Sigmoid colon (tissue), 4 donors: ENCODE data around the gene COL4A1.

ENCODE experiments used
- CTCF ChIP-seq, 4 experiments: fragments of 450-650 bp in 3 of 4; fragments of 200-600 bp in 1 of 4; IDR thresholded peaks; one replicate each; pipeline ENCODE4 v1.5.1; 2016 to 2019; ENCODE audit warnings: antibody characterized with exemption in 4 of 4, mild to moderate bottlenecking in 3 of 4, moderate library complexity in 2 of 4
- EP300 ChIP-seq, 4 donors: sonication (generic); formaldehyde crosslinking; IDR thresholded peaks; one replicate each; pipeline ENCODE4 v1.6.1; 2017; ENCODE audit warnings: antibody characterized with exemption in 4 of 4
- POLR2A ChIP-seq, 2 donors: fragments of 450-650 bp; IDR thresholded peaks; one replicate each; pipeline ENCODE4 v1.6.1; 2016; ENCODE audit warnings: antibody characterized with exemption in 2 of 2, mild to moderate bottlenecking in 2 of 2, moderate library complexity in 2 of 2

GRCh38 chr13:110248449-110249143, 58.4 kb downstream of the COL4A1 start:
- TF ChIP-seq CTCF (IDR thresholded peaks at IDR 0.05) (no peak), POLR2A (IDR thresholded peaks at IDR 0.05) (no peak), EP300 (IDR thresholded peaks at IDR 0.05) (no peak)
